ENCODE measurements around the gene SOX6.

The SOX6 gene

DNA sequence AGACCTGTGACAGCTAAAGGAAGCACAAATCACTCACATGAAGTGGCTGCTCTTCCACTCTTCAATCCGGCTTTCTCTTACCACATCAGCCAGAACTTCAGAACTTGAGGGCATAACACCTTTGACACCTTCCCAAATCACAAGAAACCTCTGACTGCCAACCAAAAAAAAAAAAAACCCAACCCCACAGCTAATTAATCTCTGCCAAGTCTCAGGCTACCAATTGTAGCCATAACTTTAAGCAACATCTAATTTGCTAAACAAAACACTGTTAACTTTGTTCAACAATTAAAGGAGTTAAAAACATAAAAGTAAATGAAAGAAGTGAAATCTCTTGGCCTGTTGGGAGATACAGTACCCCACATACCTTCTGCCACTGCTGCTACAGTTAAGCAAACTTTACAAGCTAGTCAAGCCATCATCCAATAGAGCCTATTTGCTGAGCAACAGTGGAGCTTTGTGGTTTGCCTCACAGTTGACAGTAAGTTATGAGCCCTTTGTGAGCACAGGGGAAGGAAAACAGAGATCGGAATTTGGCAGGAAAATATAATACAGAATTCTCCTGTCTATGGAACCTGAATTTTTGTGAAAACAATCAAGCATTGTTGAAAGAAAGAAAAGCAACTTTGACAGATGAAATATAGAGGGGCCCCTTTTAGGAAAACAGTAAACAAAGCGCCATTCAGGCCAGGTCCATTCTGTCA, at the start of gene SOX6:
Gene SOX6 (minus strand): TSS at position 490 of the 704 bp plus-strand sequence. CDS start 15,298 bp downstream, outside the sequence.
- Histone ChIP-seq H3K27me3 (ENCODE audit: low read depth, low read length) (no peaks in the 10 kb centered on the region), H3K79me2 (ENCODE audit: low read length) (no peaks in the 10 kb centered on the region), H3K9ac (ENCODE audit: low read length) (no peak within 1 kb of the TSS), H3K4me2 (ENCODE audit: low read length) (no peak within 1 kb of the TSS), H3K9me3 (ENCODE audit: insufficient read depth, low read length) (no peaks in the 10 kb centered on the region), H3K4me1 (ENCODE audit: low read length) (no peaks in the 10 kb centered on the region), H2AFZ (ENCODE audit: low read depth, low read length) (no peak within 1 kb of the TSS), H3K4me3 (ENCODE audit: low read length) (no peak within 1 kb of the TSS), H3K36me3 (replicated peaks; ENCODE audit: low read depth, low read length) (no peaks in the 10 kb centered on the region), H3K27ac (ENCODE audit: low read length) (no peak within 1 kb of the TSS), H4K20me1 (ENCODE audit: insufficient read depth, low read length) (no peaks in the 10 kb centered on the region)
- TF ChIP-seq CTCF (IDR thresholded peaks at IDR 0.05; ENCODE audit: low read depth, low read length) (no peak), EZH2phosphoT487 (IDR thresholded peaks at IDR 0.05; ENCODE audit: low read depth) (no peak)

GRCh38 chr11:16404781-16405285, 48.5 kb upstream of the SOX6 start:
- Histone ChIP-seq H3K9ac (ENCODE audit: low read length) (no peak overlapping the region), H3K4me1 (ENCODE audit: low read length) (peaks cover 3% of the 10 kb centered on the region), H3K27ac (ENCODE audit: low read length) (no peak overlapping the region), H3K9me3 (ENCODE audit: insufficient read depth, low read length) (no peaks in the 10 kb centered on the region), H3K4me2 (ENCODE audit: low read length) (no peak overlapping the region), H3K79me2 (ENCODE audit: low read length) (no peaks in the 10 kb centered on the region), H3K27me3 (ENCODE audit: low read depth, low read length) (no peaks in the 10 kb centered on the region), H4K20me1 (ENCODE audit: insufficient read depth, low read length) (no peaks in the 10 kb centered on the region), H3K4me3 (ENCODE audit: low read length) (no peak overlapping the region), H2AFZ (ENCODE audit: low read depth, low read length) (no peak overlapping the region), H3K36me3 (replicated peaks; ENCODE audit: low read depth, low read length) (no peaks in the 10 kb centered on the region)
- TF ChIP-seq CTCF (IDR thresholded peaks at IDR 0.05; ENCODE audit: low read depth, low read length): no peak
- no peak for TF ChIP-seq EZH2phosphoT487 (IDR thresholded peaks at IDR 0.05; ENCODE audit: low read depth)

- TF ChIP-seq CTCF (IDR thresholded peaks at IDR 0.05; ENCODE audit: low read depth, low read length): no peak
- Histone ChIP-seq H3K27me3 (ENCODE audit: low read depth, low read length) (no peaks in the 10 kb centered on the region), H3K9ac (ENCODE audit: low read length) (no peak overlapping the region), H3K4me3 (ENCODE audit: low read length) (no peak overlapping the region), H3K9me3 (ENCODE audit: insufficient read depth, low read length) (no peaks in the 10 kb centered on the region), H3K79me2 (ENCODE audit: low read length) (no peaks in the 10 kb centered on the region), H3K27ac (ENCODE audit: low read length) (no peak overlapping the region), H3K4me1 (ENCODE audit: low read length) (peaks cover 12% of the 10 kb centered on the region), H3K4me2 (ENCODE audit: low read length) (no peak overlapping the region), H4K20me1 (ENCODE audit: insufficient read depth, low read length) (no peaks in the 10 kb centered on the region), H2AFZ (ENCODE audit: low read depth, low read length) (no peak overlapping the region), H3K36me3 (replicated peaks; ENCODE audit: low read depth, low read length) (peaks cover 6% of the 10 kb centered on the region)
Measured at GRCh38 chr11:16403851-16404250, 47.5 kb upstream of the SOX6 start.

DNA sequence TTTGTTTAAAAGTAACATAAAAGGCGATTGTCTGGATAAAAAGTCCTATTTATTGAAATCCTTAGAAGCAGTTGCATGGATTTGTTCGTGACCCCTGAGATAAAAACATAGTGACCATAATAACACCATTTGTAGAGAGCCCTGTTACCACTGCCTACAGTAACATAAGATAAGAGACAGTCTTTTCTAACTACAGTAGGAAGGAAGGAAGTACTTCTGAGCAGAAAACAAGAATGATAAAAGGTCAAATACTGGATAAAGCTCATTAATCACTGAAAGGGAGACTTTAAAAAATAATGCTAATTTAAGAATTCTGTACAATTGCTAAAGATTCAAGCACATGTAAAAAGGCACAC, 47.1 kb upstream of the SOX6 start:
- no peaks in the 10 kb centered on the region for H3K9me3 ChIP-seq (ENCODE audit: insufficient read depth, low read length)
- H3K4me2 ChIP-seq (ENCODE audit: low read length): no peak overlapping the region
- H3K4me1 ChIP-seq (ENCODE audit: low read length): peaks cover 15% of the 10 kb centered on the region
- H4K20me1 ChIP-seq (ENCODE audit: insufficient read depth, low read length): no peaks in the 10 kb centered on the region
- no peak overlapping the region for H2AFZ ChIP-seq (ENCODE audit: low read depth, low read length)
- no peaks in the 10 kb centered on the region for H3K79me2 ChIP-seq (ENCODE audit: low read length)
- H3K4me3 ChIP-seq (ENCODE audit: low read length): no peak overlapping the region
- H3K9ac ChIP-seq (ENCODE audit: low read length): no peak overlapping the region
- TF ChIP-seq CTCF (IDR thresholded peaks at IDR 0.05; ENCODE audit: low read depth, low read length) (no peak), EZH2phosphoT487 (IDR thresholded peaks at IDR 0.05; ENCODE audit: low read depth) (no peak)
- no peak overlapping the region for H3K27ac ChIP-seq (ENCODE audit: low read length)
- H3K36me3 ChIP-seq (replicated peaks; ENCODE audit: low read depth, low read length): peaks cover 6% of the 10 kb centered on the region
- no peaks in the 10 kb centered on the region for H3K27me3 ChIP-seq (ENCODE audit: low read depth, low read length)
